K562 (cell line): ENCODE data around the gene CHRM3. TPM values are rescaled to one million over a fixed set of nuclear protein-coding genes. Genes with fewer than 3 reads are reported as not detected.

Experiments used
- ATAC-seq: fragments of 200-7000 bp; cut with Tn5 transposase; 3 replicates; pipeline ENCODE4 v1.9.1; 2020; ENCODE audit warnings: moderate library complexity
- BruUV-seq: library from RNA; stranded (reverse); fragments of 400-500 nt; replicated peaks from 2 replicates; lab custom pipeline; 2021; lab: Mats Ljungman, UMichigan
- CTCF ChIA-PET: fragments of 300-600 bp; formaldehyde crosslinking; extraction: SDS; loops from one replicate; lab custom pipeline; 2021; ENCODE audit warnings: low intra/inter-chr PET ratio; lab: Yijun Ruan, JAX
- POLR2A ChIA-PET: fragments of 300-600, 350-650 bp; sonication (Branson Sonifier 250); formaldehyde crosslinking; extraction: SDS; loops from one replicate; lab custom pipeline; 2021; ENCODE audit warnings: antibody characterized with exemption, inconsistent platforms; lab: Yijun Ruan, JAX
- DNase-seq, 4 experiments: peaks; one replicate each; pipeline versions ENCODE4 v3.0.0 to v3.0.0-alpha.2; 2011 to 2018; ENCODE audit warnings: low spot score in 3 of 4, mixed read lengths in 3 of 4; ENCODE audit errors: extremely low read depth in 1 of 4
- FAIRE-seq: peaks from 2 replicates; lab custom pipeline; 2011; peaks lifted over from hg19 to GRCh38; lab: Jason Lieb, UNC
- H2AFZ ChIP-seq: 2 replicates; pipeline ENCODE4 v1.6.0; 2011; ENCODE audit warnings: low read depth, low read length, control low read depth, inconsistent platforms
- H3K27ac ChIP-seq: fragments of 200-600 bp; 3 replicates; pipeline ENCODE4 v1.8.0; 2011; ENCODE audit warnings: low read depth, mild to moderate bottlenecking, control low read depth, inconsistent platforms, low read length, moderate library complexity, mixed read lengths; ENCODE audit errors: extremely low read depth
- H3K27me3 ChIP-seq, 2 experiments: fragments of 300-600 bp in 1 of 2; 2 replicates in 1 of 2; 3 replicates in 1 of 2; pipeline versions ENCODE4 v1.6.0 to v1.8.0; 2011; ENCODE audit warnings: inconsistent platforms in 2 of 2, low read length in 2 of 2, mild to moderate bottlenecking in 1 of 2, mixed read lengths in 1 of 2, moderate library complexity in 1 of 2; ENCODE audit not compliant: control insufficient read depth in 2 of 2, insufficient read depth in 2 of 2
- H3K36me3 ChIP-seq: fragments of 300-600 bp; 3 replicates; pipeline ENCODE4 v1.8.0; 2011; ENCODE audit warnings: mild to moderate bottlenecking, low read length, inconsistent platforms; ENCODE audit not compliant: control insufficient read depth, insufficient read depth
- H3K4me1 ChIP-seq, 2 experiments: fragments of 200-600 bp in 1 of 2; replicated peaks in 1 of 2; 2 replicates in 1 of 2; 3 replicates in 1 of 2; pipeline versions ENCODE4 v1.5.1 to v1.8.0; 2011; ENCODE audit warnings: inconsistent platforms in 2 of 2, low read length in 2 of 2, mild to moderate bottlenecking in 1 of 2, mixed read lengths in 1 of 2, moderate library complexity in 1 of 2; ENCODE audit not compliant: control insufficient read depth in 2 of 2, insufficient read depth in 2 of 2
- H3K4me2 ChIP-seq: 2 replicates; pipeline ENCODE4 v1.6.1; 2011; ENCODE audit warnings: low read length, control low read depth, inconsistent platforms, mixed read lengths; ENCODE audit not compliant: insufficient read depth
- H3K4me3 ChIP-seq: fragments of 200-600 bp; sonication (generic), shearing (Covaris generic); 2 replicates; pipeline ENCODE4 v1.5.1; 2016; ENCODE audit warnings: control low read depth, inconsistent platforms
- H3K79me2 ChIP-seq: fragments of 200-600 bp; 3 replicates; pipeline ENCODE4 v1.8.0; 2011; ENCODE audit warnings: low read length, inconsistent platforms; ENCODE audit not compliant: control insufficient read depth, insufficient read depth
- H3K9ac ChIP-seq, 2 experiments: 2 replicates each; pipeline versions ENCODE4 v1.6.0 to v1.6.1; 2011; ENCODE audit warnings: low read depth in 2 of 2, low read length in 2 of 2, control low read depth in 1 of 2, inconsistent platforms in 1 of 2, mild to moderate bottlenecking in 1 of 2, mixed read lengths in 1 of 2; ENCODE audit not compliant: insufficient read depth in 1 of 2
- H3K9me1 ChIP-seq: one replicate; pipeline ENCODE4 v1.6.0; 2011; ENCODE audit warnings: inconsistent platforms, mild to moderate bottlenecking, low read length, moderate library complexity; ENCODE audit not compliant: control insufficient read depth, insufficient read depth
- H3K9me3 ChIP-seq: replicated peaks from 2 replicates; pipeline ENCODE4 v1.5.1; 2011; ENCODE audit warnings: low read depth, low read length, inconsistent platforms; ENCODE audit not compliant: control insufficient read depth, insufficient read depth
- H4K20me1 ChIP-seq: replicated peaks from 2 replicates; pipeline ENCODE4 v1.6.1; 2011; ENCODE audit warnings: low read length, inconsistent platforms, mixed read lengths; ENCODE audit not compliant: control insufficient read depth, insufficient read depth
- BHLHE40 ChIP-seq: IDR thresholded peaks from 2 replicates; pipeline ENCODE4 v1.6.1; 2011; ENCODE audit warnings: low read length, improper control_type of control experiment
- CXXC5 ChIP-seq: fragments of 250-450 bp; sonication (Bioruptor Pico); IDR thresholded peaks from 2 replicates; pipeline ENCODE4 v1.8.0; 2022; ENCODE audit warnings: inconsistent platforms, mild to moderate bottlenecking, moderate library complexity
- GABPB1 ChIP-seq: sonication (generic); formaldehyde crosslinking; IDR thresholded peaks from 2 replicates; pipeline ENCODE4 v1.8.0; 2022; ENCODE audit warnings: mild to moderate bottlenecking, missing genetic modification reagents
- KAT2B ChIP-seq: IDR thresholded peaks from one replicate; pipeline ENCODE4 v1.6.1; 2012; ENCODE audit warnings: low read depth, mild to moderate bottlenecking, control low read depth, inconsistent platforms, low read length, moderate library complexity
- MBD2 ChIP-seq: sonication (generic); IDR thresholded peaks from 2 replicates; pipeline ENCODE4 v1.6.1; 2016; ENCODE audit warnings: low read depth, borderline replicate concordance
- MEF2D ChIP-seq: conservative IDR thresholded peaks from 2 replicates; pipeline ENCODE4 v1.6.1; 2016; ENCODE audit warnings: low read depth, missing genetic modification characterization, missing compliant biosample characterization
- NUFIP1 ChIP-seq: fragments of 450-650 bp; IDR thresholded peaks from 2 replicates; pipeline ENCODE4 v1.6.1; 2018; ENCODE audit not compliant: partially characterized antibody
- RBM34 ChIP-seq: fragments of 200-400 bp; formaldehyde crosslinking; IDR thresholded peaks from 2 replicates; pipeline ENCODE4 v1.6.1; 2018; ENCODE audit warnings: low read length, borderline replicate concordance; ENCODE audit not compliant: insufficient read depth
- RFX7 ChIP-seq: fragments of 250-450 bp; sonication (Bioruptor Pico); IDR thresholded peaks from 2 replicates; pipeline ENCODE4 v1.5.1; 2021; ENCODE audit warnings: mild to moderate bottlenecking
- TAF9B ChIP-seq: fragments of 450-650 bp; IDR thresholded peaks from 2 replicates; pipeline ENCODE4 v1.6.1; 2018; ENCODE audit warnings: mild to moderate bottlenecking; ENCODE audit not compliant: partially characterized antibody
- ZKSCAN3 ChIP-seq: fragments of 250-450 bp; sonication (Bioruptor Pico); IDR thresholded peaks from 2 replicates; pipeline ENCODE4 v1.4.0; 2020
- WGBS: fragments of 100-300 bp; shearing (Covaris generic); methylation state at CpG from one replicate; pipeline ENCODE4 v1.1.6; 2016; ENCODE audit warnings: low coverage, mixed read lengths; ENCODE audit not compliant: insufficient coverage; ENCODE audit errors: missing lambda C conversion rate; 5-methylcytosine and 5-hydroxymethylcytosine counted together
- in situ Hi-C: fragments of 300-500 bp; cut with MboI; formaldehyde crosslinking; loops from 4 replicates; pipeline ENCODE4 v1.15.0; 2018; ENCODE audit warnings: inconsistent platforms, mixed read lengths
- intact Hi-C: fragments of 100-400 bp; cut with micrococcal nuclease; formaldehyde crosslinking; loops from 2 replicates; pipeline ENCODE4 v1.14.2; 2022
- polyA plus RNA-seq, 8 experiments: library from polyadenylated mRNA; depleted of rRNA in 4 of 8; stranded (reverse) in 5 of 8; unstranded in 3 of 8; fragments of >200 nt; fragmentation: Nextera tagmentation in 2 of 8; fragmentation: Illumina TruSeq in 1 of 8; extraction: Ambion mirVana in 2 of 8; extraction: Trizol in 1 of 8; gene quantifications; 2 replicates each; pipeline versions ENCODE4 v1.2.1 to v1.2.3, GENCODE V29; 2011 to 2014; ENCODE audit warnings: inconsistent platforms in 1 of 8, missing spikeins in 1 of 8
- total RNA-seq, 7 experiments: library from RNA; depleted of rRNA in 6 of 7; stranded (reverse); fragments of >200 nt in 6 of 7; fragmentation: Illumina TruSeq in 2 of 7; extraction: Trizol in 2 of 7; gene quantifications; 2 replicates each; pipeline versions ENCODE4 v1.2.1 to v1.2.3, GENCODE V29; 2011 to 2021; ENCODE audit warnings: low replicate concordance in 1 of 7
- TF ChIP-seq, protein P1 (sequence below), 2 experiments: IDR thresholded peaks in 1 of 2; conservative IDR thresholded peaks in 1 of 2; 2 replicates each; pipeline ENCODE4 v1.6.1; 2016; ENCODE audit warnings: low read depth in 2 of 2, mild to moderate bottlenecking in 1 of 2, missing compliant biosample characterization in 1 of 2, missing genetic modification characterization in 1 of 2, moderate library complexity in 1 of 2
- TF ChIP-seq, protein P2 (sequence below): fragments of 450-650 bp; IDR thresholded peaks from 2 replicates; pipeline ENCODE4 v1.6.1; 2017; ENCODE audit warnings: mild to moderate bottlenecking, moderate library complexity
- TF ChIP-seq, protein P3 (sequence below): fragments of 450-650 bp; conservative IDR thresholded peaks from 2 replicates; pipeline ENCODE4 v1.6.1; 2016; ENCODE audit warnings: missing genetic modification characterization, low read depth, mild to moderate bottlenecking, control low read depth, missing compliant biosample characterization
- TF ChIP-seq, protein P4 (sequence below): fragments of 200-800 bp; sonication (Bioruptor generic); IDR thresholded peaks from 2 replicates; pipeline ENCODE4 v1.6.1; 2017; ENCODE audit warnings: missing genetic modification characterization, missing compliant biosample characterization

The CHRM3 gene
- total and polyA plus RNA-seq, 9 of the 15 experiments (the other 6 are each of a cell fraction or from before 2014, with no cell fraction given) = 0.03 to 0.18 (median 0.05) TPM; not detected in 4

DNA sequence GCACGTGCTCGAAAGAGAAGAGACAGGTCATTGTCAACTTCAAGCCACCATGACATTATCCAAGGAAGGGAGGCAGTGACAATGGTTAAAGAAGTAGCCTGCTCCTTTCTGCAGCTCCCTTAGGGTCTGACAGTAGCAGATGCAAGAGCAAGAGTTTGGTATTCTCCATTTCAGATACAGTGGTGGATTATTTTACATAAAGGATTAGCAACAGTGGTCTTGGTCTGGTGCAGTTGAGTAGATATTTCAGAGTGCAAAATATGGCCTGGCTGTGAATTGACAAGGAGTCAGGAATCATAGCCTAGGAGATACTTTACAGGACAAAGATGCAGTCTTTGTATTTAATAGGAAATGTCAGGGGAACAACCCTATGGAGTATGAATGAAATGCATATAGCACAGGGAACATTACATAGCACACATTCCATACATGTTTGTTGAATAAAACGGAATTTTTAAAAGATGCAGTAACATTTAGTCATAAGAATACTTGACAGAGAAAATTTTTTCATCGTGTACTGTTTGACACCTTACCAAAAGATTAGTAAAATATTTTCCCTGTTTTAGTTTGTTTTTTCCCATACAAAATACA is 41.8 kb downstream of the CHRM3 start:
- FAIRE-seq = no peak
- in situ Hi-C loops (no loop called here), intact Hi-C loops (no loop called here)
- Histone ChIP-seq H3K9me3 (0 out of 2 replicates have a peak, but pooled peaks cover 3% of the 10 kb centered on the region), H3K79me2 (no peaks in the 10 kb centered on the region), H2AFZ (no peak overlapping the region), H3K9me1 (no peaks in the 10 kb centered on the region), H3K27me3 (no peaks in the 10 kb centered on the region), H3K4me2 (no peak overlapping the region), H3K27ac (no peak overlapping the region), H3K36me3 (no peaks in the 10 kb centered on the region), H3K9ac (no peak overlapping the region), H3K4me1 (no peaks in the 10 kb centered on the region), H3K4me3 (no peak overlapping the region), H4K20me1 (no peaks in the 10 kb centered on the region)
- ChIA-PET CTCF (no interaction called here), POLR2A (no interaction called here)
- ATAC-seq = no peak
- WGBS = 4% methylated on average over 4 of the region's 4 CpGs
- no peak for DNase-seq
- no TSS peak for BruUV-seq
- TF ChIP-seq KAT2B (no peak), MEF2D (tag) (no peak), CXXC5 (no peak), ZKSCAN3 (CRISPR knock-in tag) (no peak), RBM34 (no peak), NUFIP1 (no peak), BHLHE40 (no peak), GABPB1 (no peak), MBD2 (no peak), RFX7 (CRISPR knock-in tag) (no peak), TAF9B (no peak)
- TF ChIP-seq, protein P1, sequence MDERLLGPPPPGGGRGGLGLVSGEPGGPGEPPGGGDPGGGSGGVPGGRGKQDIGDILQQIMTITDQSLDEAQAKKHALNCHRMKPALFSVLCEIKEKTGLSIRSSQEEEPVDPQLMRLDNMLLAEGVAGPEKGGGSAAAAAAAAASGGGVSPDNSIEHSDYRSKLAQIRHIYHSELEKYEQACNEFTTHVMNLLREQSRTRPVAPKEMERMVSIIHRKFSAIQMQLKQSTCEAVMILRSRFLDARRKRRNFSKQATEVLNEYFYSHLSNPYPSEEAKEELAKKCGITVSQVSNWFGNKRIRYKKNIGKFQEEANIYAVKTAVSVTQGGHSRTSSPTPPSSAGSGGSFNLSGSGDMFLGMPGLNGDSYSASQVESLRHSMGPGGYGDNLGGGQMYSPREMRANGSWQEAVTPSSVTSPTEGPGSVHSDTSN (CRISPR knock-in tag; IDR thresholded peaks at IDR 0.05; ENCODE audit: low read depth) = no peak
- TF ChIP-seq, protein P1 (tag; conservative IDR thresholded peaks at IDR 0.05; ENCODE audit: low read depth) = no peak
- TF ChIP-seq, protein P2, sequence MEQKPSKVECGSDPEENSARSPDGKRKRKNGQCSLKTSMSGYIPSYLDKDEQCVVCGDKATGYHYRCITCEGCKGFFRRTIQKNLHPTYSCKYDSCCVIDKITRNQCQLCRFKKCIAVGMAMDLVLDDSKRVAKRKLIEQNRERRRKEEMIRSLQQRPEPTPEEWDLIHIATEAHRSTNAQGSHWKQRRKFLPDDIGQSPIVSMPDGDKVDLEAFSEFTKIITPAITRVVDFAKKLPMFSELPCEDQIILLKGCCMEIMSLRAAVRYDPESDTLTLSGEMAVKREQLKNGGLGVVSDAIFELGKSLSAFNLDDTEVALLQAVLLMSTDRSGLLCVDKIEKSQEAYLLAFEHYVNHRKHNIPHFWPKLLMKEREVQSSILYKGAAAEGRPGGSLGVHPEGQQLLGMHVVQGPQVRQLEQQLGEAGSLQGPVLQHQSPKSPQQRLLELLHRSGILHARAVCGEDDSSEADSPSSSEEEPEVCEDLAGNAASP = no peak
- TF ChIP-seq, protein P3, sequence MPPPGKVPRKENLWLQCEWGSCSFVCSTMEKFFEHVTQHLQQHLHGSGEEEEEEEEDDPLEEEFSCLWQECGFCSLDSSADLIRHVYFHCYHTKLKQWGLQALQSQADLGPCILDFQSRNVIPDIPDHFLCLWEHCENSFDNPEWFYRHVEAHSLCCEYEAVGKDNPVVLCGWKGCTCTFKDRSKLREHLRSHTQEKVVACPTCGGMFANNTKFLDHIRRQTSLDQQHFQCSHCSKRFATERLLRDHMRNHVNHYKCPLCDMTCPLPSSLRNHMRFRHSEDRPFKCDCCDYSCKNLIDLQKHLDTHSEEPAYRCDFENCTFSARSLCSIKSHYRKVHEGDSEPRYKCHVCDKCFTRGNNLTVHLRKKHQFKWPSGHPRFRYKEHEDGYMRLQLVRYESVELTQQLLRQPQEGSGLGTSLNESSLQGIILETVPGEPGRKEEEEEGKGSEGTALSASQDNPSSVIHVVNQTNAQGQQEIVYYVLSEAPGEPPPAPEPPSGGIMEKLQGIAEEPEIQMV (tag) = no peak
- TF ChIP-seq, protein P4, sequence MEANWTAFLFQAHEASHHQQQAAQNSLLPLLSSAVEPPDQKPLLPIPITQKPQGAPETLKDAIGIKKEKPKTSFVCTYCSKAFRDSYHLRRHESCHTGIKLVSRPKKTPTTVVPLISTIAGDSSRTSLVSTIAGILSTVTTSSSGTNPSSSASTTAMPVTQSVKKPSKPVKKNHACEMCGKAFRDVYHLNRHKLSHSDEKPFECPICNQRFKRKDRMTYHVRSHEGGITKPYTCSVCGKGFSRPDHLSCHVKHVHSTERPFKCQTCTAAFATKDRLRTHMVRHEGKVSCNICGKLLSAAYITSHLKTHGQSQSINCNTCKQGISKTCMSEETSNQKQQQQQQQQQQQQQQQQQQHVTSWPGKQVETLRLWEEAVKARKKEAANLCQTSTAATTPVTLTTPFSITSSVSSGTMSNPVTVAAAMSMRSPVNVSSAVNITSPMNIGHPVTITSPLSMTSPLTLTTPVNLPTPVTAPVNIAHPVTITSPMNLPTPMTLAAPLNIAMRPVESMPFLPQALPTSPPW (CRISPR knock-in tag) = no peak
